Loucy (cell line): Measurements from ENCODE around the gene EIF5A.

Experiments used
- CTCF ChIP-seq: fragments of 200-600 bp; sonication (generic); conservative IDR thresholded peaks from 2 replicates; pipeline ENCODE4 v1.5.1; 2014; ENCODE audit warnings: mild to moderate bottlenecking, antibody characterized with exemption, low read length
- EZH2phosphoT487 ChIP-seq: fragments of 200-600 bp; IDR thresholded peaks from 2 replicates; pipeline ENCODE4 v1.6.1; 2018; ENCODE audit warnings: antibody characterized with exemption, mild to moderate bottlenecking, moderate library complexity, borderline replicate concordance

- TF ChIP-seq CTCF = no peak
- no peak for TF ChIP-seq EZH2phosphoT487
Observed at GRCh38 chr17:7260651-7261378, 46.6 kb upstream of the EIF5A start.
